Rectal smooth muscle tissue (tissue), 1 donor: ENCODE data around the gene AHRR.

Experiments used
- H3K27ac ChIP-seq: one replicate; pipeline ENCODE4 v1.7.0; 2013; ENCODE audit warnings: low read depth, low read length, inconsistent platforms
- H3K27me3 ChIP-seq: one replicate; pipeline ENCODE4 v1.7.0; 2013; ENCODE audit warnings: low read length; ENCODE audit not compliant: control insufficient read depth, insufficient read depth
- H3K36me3 ChIP-seq: one replicate; pipeline ENCODE4 v1.7.0; 2013; ENCODE audit warnings: low read length; ENCODE audit not compliant: control insufficient read depth, insufficient read depth
- H3K4me1 ChIP-seq: one replicate; pipeline ENCODE4 v1.7.0; 2013; ENCODE audit warnings: low read length; ENCODE audit not compliant: control insufficient read depth, insufficient read depth
- H3K4me3 ChIP-seq: one replicate; pipeline ENCODE4 v1.7.0; 2013; ENCODE audit warnings: low read length
- H3K9ac ChIP-seq: one replicate; pipeline ENCODE4 v1.7.0; 2013; ENCODE audit warnings: low read length

The AHRR gene

DNA sequence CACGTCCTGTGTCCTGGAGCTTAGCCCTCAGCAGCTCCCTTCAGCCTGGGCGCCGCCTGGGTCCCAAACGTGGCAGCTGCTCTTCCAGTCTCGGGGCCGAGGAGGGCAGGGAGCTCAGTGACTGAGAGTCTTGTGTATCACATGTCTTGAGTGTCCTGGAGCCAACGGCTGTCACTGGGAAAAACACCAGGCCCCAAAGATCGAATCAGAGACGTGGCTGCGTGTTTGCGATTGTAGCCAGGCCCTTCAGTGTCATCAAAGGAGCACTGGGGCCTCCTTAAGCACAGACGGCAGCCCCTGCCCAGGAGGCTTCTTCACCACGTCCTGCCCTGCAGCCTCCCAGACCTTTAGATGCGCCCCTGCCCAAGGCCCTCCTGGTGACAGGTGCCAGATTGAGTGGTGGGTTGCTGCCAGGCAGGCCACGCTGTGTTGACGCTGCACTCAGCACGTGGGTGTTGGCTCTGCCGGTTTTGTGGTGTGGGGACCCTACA, 115.8 kb downstream of the AHRR start:
- Histone ChIP-seq H3K9ac (no peak overlapping the region), H3K27me3 (peaks cover 2% of the 10 kb centered on the region), H3K36me3 (no peaks in the 10 kb centered on the region), H3K27ac (no peak overlapping the region), H3K4me3 (no peak overlapping the region), H3K4me1 (peaks cover 4% of the 10 kb centered on the region)

DNA sequence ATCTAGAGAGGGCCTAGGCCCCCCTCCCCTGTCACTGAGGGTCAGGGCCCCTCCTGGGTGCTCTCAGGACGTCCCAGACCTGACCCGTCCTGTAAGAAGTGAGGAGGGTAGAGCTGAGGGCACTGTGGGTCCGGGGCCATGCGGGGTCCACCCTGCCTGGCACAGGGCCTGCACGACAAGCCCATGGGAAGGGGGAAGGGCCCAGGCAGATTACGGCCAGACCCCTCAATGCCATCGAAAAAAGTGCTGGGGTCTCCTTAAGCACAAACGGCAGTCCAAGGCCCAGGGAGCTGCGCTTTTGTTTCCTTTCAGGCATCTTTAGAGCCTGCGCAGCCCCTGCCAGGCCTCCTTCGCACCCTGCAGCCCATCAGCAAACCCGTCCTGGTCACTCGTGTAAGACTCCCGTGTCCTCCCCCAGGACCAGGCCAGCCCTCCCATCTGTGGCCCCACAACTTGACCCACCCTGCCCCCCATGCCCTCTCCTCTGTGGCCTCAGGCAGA, 117.0 kb downstream of the AHRR start:
- Histone ChIP-seq H3K4me1 (peaks cover 6% of the 10 kb centered on the region), H3K36me3 (no peaks in the 10 kb centered on the region), H3K27ac (no peak overlapping the region), H3K27me3 (peaks cover 2% of the 10 kb centered on the region), H3K9ac (no peak overlapping the region), H3K4me3 (no peak overlapping the region)

DNA sequence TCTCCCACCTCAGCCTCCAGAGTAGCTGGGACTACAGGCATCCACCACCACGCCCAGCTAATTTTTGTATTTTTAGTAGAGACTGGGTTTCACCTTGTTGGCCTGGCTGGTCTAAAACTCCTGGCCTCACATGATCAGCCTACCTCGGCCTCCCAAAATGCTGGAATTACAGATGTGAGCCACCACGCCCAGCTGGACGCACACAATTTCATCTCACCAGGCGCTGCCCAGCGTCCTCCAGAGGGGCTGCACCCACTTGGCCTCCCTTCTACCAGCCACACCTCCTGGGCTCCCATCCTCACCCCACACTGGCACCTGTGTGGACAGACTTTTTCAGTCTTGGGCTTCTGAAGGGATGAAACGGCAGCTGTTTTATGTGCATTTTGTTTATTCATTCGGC, 117.7 kb downstream of the AHRR start:
- Histone ChIP-seq H3K9ac (no peak overlapping the region), H3K36me3 (no peaks in the 10 kb centered on the region), H3K27me3 (peaks cover 2% of the 10 kb centered on the region), H3K4me1 (peaks cover 9% of the 10 kb centered on the region), H3K27ac (no peak overlapping the region), H3K4me3 (no peak overlapping the region)

DNA sequence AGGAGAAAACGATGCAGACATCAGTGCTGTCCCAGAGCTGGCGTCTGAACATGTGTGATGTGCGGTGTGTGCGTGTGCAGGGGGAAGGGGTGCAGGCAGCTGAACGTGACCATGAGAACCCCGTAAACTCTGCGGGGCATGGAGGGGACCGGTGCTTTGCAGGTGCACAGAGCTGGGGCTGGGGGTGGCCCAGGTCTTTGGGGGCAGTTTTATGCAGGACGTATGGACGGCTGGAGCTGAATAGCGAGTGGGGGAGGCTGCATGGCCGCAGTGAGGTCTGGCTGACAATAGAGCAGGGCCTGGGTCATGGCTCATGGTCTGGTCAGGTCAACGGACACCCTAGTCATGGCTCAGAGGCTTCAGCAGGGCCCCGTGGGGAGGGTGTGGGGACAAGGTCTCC, 118.1 kb downstream of the AHRR start:
- Histone ChIP-seq H3K27ac (no peak overlapping the region), H3K27me3 (peaks cover 2% of the 10 kb centered on the region), H3K9ac (no peak overlapping the region), H3K4me3 (no peak overlapping the region), H3K4me1 (peaks cover 9% of the 10 kb centered on the region), H3K36me3 (no peaks in the 10 kb centered on the region)

DNA sequence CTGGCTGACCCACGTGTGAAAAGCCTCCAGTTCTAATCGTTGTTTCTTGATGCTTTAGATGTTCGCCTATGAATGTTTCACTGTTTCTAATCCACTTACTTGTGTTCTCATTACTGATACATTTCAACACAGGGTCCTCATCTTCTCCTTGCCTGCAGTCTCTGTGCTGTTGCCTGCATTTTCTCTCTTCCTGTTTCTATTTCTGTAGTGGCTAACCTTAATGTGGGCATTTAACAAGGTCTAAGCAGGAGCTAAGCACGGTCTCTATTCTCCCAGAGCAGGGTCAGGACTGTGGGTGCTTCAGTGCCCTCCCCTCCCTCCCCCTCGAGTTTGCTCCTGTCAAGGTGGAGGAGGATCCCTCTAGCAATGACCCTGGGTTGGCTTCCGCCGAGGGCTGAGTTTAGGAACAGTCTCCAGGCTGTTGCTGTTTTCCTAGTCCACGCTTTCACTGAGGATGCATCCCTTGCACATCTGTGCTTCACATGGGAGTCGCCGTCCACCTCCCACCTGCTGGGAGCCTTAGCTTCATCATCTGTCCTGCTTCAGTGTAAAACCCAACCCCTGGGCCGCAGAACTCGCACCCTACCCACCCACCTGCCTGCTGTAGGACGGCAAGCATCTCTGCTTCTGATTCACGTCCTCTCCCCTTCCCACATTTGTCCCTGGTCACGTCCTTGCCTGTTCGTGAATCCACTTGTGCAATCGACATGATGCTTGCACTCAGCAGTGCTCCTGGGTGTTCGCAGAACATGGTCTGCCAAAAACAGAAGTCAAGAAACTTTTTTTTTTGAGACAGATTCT, 119.1 kb downstream of the AHRR start:
- H3K36me3 ChIP-seq, result no peaks in the 10 kb centered on the region
- no peak overlapping the region for H3K27ac ChIP-seq
- H3K9ac ChIP-seq, result no peak overlapping the region
- H3K4me3 ChIP-seq, result no peak overlapping the region
- H3K27me3 ChIP-seq, result peaks cover 2% of the 10 kb centered on the region
- peaks cover 9% of the 10 kb centered on the region for H3K4me1 ChIP-seq

DNA sequence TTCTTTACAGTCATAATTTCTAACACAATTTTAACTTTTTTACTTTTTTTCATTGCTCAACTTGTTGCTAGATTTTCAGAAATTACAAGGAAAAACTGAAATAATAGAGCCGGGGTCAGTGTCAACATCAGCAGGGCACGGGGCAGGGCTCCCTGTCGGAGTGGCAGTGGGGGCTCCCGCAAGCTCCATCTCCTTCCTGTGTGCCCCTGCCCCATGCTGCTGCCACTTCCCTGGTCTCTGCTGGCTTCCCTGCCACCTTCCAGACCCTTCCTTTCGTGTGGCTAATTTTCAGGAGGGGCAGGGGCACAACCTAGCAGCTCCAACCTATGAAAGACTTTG, 120.5 kb downstream of the AHRR start:
- H3K36me3 ChIP-seq, result peaks cover under 1% of the 10 kb centered on the region
- H3K27me3 ChIP-seq, result peaks cover 2% of the 10 kb centered on the region
- no peak overlapping the region for H3K27ac ChIP-seq
- peak overlapping the region; percentile 96 for H3K4me3 ChIP-seq
- H3K9ac ChIP-seq, result no peak overlapping the region
- peaks cover 9% of the 10 kb centered on the region for H3K4me1 ChIP-seq

DNA sequence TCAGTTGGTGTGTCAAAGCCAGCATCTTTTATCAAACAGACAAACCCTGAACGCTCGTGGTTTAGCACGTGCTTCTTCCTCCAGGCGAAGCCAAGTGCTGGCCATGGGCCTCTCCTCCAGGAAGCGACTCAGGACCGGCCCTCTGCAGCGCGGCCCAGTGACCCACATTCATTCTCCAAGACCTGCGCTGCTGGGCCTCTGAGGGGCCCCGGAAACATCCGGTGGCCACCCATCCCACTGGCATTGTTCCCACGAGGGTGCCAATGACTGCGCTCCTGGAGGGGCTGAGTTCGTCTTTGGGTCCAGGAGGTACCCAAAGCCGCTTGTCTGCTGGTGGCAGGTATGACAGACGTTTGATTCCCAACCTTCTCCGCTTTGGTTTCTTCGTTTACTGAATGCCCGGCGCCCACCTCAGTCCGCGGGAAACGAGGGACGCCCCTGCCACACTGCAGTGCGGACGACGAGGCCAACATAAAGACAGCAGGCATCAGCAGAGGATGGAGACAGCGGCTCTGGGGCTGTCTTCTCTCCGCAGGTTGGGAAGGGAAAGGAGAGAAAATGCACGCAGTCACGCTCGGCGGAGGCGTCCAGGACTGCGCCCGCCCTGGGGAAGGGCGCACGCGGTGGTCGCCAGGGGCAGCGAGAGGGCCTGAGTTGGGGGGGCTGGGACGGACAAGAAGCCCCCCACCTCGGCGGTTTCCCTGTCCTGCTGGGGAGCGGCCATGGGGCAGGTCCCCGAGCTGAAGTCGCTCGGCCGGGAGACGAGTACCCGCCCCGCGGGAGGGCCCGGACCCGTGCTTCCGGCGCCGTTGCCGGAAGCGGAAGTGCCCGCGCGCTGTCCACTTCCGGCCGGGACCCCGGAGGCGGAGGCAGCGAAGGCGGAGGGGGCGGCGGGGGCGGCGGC, 121.1 kb downstream of the AHRR start, which contains the start of gene EXOC3:
EXOC3 (plus strand) TSS at position 842 of the 904 bp plus-strand sequence. CDS start 3,030 bp downstream, outside the sequence.
- H3K4me1 ChIP-seq, result peaks cover 9% of the 10 kb centered on the region
- peaks cover 7% of the 10 kb centered on the region for H3K36me3 ChIP-seq
- H3K27me3 ChIP-seq, result peaks cover 2% of the 10 kb centered on the region
- peak within 1 kb of the TSS; percentile 96 for H3K4me3 ChIP-seq
- H3K27ac ChIP-seq, result peak within 1 kb of the TSS; percentile 60
- peak within 1 kb of the TSS; percentile 93 for H3K9ac ChIP-seq

DNA sequence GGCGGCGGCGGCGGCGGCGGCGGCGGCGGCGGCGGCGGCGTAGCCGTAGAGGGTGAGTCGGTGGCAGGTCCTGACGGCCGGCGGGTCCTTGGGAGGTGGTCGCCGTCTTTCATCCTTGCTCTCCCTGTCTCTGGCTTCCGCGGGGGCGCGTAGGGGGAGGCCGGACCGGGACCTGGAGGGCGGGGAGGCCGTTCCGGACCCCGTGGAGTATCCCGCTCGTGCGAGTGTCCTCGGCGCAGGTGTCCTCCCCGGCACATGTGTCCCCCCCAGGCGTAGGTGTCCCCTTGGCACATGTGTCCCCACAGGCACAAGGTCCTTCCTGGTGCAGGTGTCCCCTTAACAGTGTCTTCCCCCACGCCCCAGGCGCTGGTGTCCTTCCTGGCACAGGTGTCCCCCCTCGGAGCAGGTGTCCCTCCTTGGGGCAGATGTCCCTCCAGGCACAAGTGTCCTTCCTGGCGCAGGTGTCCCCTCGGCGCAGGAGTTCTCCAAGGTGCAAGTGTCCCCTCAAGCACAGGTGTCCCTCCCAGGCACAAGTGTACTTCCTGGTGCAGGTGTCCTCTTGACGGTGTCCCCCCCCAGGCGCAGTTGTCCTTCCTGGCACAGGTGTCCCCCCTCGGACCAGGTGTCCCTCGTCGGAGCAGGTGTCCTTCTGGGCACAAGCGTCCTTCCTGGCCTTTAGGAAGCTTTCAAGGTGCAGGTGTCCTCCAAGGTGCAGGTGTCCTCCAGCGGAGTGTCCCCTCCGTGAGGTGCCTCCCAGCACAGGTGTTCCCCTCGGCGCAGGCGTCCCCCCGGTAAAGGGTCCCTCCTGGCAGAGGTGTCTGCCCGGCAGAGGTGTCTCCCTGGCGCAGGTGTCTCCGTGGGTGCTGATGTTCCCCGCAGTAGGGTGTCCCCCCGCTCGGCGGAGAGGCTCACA, 122.0 kb downstream of the AHRR start:
- Histone ChIP-seq H3K4me3 (peak overlapping the region; percentile 80), H3K9ac (peak overlapping the region; percentile 93), H3K27me3 (peaks cover 2% of the 10 kb centered on the region), H3K27ac (peak overlapping the region; percentile 29), H3K36me3 (peaks cover 16% of the 10 kb centered on the region), H3K4me1 (peaks cover 9% of the 10 kb centered on the region)

DNA sequence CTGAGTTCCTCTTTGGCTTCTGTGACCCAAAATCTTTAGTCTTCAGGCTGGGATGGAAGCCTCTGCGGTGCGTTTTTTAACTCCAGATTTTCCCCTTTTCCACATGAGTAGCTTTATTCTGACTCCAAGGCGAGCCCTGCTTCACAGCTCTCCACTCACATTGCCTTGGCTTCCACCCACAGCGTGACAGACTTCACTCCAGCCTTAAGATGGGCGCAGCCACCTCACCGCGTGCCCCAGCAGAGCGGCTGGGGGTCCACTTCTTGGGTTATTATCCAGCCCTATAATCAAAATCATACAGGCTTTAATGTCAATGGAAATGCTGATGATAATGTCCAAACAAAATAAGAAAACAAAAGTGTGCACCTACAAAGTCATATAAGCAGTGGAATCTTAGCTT, 122.7 kb downstream of the AHRR start:
- Histone ChIP-seq H3K4me3 (peak overlapping the region; percentile 80), H3K36me3 (peaks cover 18% of the 10 kb centered on the region), H3K27ac (no peak overlapping the region), H3K4me1 (peaks cover 9% of the 10 kb centered on the region), H3K9ac (no peak overlapping the region), H3K27me3 (peaks cover 1% of the 10 kb centered on the region)

DNA sequence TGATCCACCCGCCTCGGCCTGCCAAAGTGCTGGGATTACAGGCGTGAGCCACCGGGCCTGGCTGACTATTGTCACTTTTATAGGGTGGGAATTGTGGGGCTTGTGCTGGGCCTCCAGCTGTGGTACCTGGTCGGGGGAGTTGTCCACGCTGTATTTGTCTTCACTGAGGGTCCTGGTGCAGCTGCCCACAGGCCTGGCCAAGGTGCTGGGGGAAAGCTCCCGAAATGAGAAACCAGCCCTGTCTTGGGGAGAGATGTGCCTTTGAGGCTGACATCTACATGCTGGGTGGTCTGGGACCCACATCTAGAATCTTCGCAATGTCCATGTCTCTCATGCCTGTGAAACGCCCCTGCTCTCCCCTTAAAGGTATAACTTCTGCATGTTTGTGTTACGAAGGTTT, 124.1 kb downstream of the AHRR start:
- Histone ChIP-seq H3K4me1 (peaks cover 9% of the 10 kb centered on the region), H3K27ac (no peak overlapping the region), H3K27me3 (no peaks in the 10 kb centered on the region), H3K36me3 (peaks cover 26% of the 10 kb centered on the region), H3K4me3 (no peak overlapping the region), H3K9ac (no peak overlapping the region)

DNA sequence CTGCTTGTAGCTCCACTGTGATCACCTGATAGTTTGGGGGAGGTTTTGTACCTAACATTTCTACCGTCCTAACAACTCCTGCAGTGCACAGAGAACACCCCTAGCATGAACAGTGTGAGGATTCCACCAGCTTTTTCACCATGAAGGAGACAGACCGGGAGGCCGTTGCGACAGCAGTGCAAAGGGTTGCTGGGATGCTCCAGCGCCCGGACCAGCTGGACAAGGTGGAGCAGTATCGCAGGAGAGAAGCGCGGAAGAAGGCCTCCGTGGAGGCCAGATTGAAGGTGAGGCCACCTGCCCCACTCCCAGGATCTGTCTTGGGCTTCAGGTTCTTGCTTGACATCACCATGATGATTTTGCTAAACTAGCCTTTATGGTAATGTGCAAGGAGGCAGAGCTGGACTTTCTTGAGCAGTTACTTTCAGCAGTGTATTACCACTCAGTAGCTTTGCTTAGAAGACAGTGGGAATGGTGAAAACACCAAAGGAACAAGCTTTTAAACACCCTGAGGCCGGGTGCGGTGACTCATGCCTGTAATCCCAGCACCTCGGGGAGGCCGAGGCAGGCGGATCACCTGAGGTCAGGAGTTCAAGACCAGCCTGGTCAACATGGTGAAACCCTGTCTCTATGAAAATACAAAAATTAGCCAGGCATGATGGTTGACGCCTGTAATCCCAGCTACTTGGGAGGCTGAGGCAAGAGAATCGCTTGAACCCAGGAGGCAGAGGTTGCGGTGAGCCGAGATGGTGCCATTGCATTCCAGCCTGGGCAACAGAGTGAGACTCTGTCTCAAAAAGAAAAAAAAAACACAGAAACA, 124.8 kb downstream of the AHRR start:
- Histone ChIP-seq H3K36me3 (peaks cover 26% of the 10 kb centered on the region), H3K4me3 (no peak overlapping the region), H3K9ac (no peak overlapping the region), H3K4me1 (peaks cover 9% of the 10 kb centered on the region), H3K27ac (no peak overlapping the region), H3K27me3 (no peaks in the 10 kb centered on the region)
